Endothelial cell of umbilical vein (primary cell): Measurements from ENCODE around the gene FAM120A. TPM values are rescaled to one million over a fixed set of nuclear protein-coding genes. Genes with fewer than 3 reads are reported as not detected.

Experiments
- BruUV-seq: library from RNA; stranded (reverse); fragments of 400-500 nt; replicated peaks from 2 replicates; lab custom pipeline; 2021; lab: Mats Ljungman, UMichigan
- CTCF ChIA-PET: fragments of 300-600, 350-600 bp; sonication (Branson Sonifier 250); formaldehyde crosslinking; loops from one replicate; lab custom pipeline; 2021; ENCODE audit warnings: antibody characterized with exemption, inconsistent platforms; lab: Charles Lee
- POLR2A ChIA-PET: fragments of 300-600, 350-600 bp; sonication (Branson Sonifier 250); formaldehyde crosslinking; loops from one replicate; lab custom pipeline; 2021; ENCODE audit warnings: antibody characterized with exemption, inconsistent platforms; lab: Charles Lee
- DNase-seq: peaks from one replicate; pipeline ENCODE4 v3.0.0-alpha.2; 2011; ENCODE audit warnings: low read depth, low spot score
- FAIRE-seq: peaks from 2 replicates; lab custom pipeline; 2011; peaks lifted over from hg19 to GRCh38; lab: Jason Lieb, UNC
- H2AFZ ChIP-seq: 2 replicates; pipeline ENCODE4 v1.6.0; 2012; ENCODE audit warnings: low read depth, low read length, control low read depth, inconsistent platforms
- H3K27ac ChIP-seq: 2 replicates; pipeline ENCODE4 v1.5.1; 2011; ENCODE audit warnings: low read depth, mild to moderate bottlenecking, control low read depth, low read length, moderate library complexity; ENCODE audit not compliant: insufficient read depth
- H3K27me3 ChIP-seq, 2 experiments: 2 replicates each; pipeline versions ENCODE4 v1.6.0 to v1.6.1; 2011; ENCODE audit warnings: low read length in 2 of 2, mixed read lengths in 1 of 2; ENCODE audit not compliant: control insufficient read depth in 2 of 2, insufficient read depth in 2 of 2
- H3K36me3 ChIP-seq, 2 experiments: 2 replicates in 1 of 2; 3 replicates in 1 of 2; pipeline ENCODE4 v1.5.1; 2011; ENCODE audit warnings: low read length in 2 of 2, mild to moderate bottlenecking in 1 of 2, moderate library complexity in 1 of 2; ENCODE audit not compliant: control insufficient read depth in 2 of 2, insufficient read depth in 2 of 2; ENCODE audit errors: extremely low read depth in 1 of 2
- H3K4me1 ChIP-seq: 3 replicates; pipeline ENCODE4 v1.5.1; 2011; ENCODE audit warnings: mild to moderate bottlenecking, low read length; ENCODE audit not compliant: control insufficient read depth, insufficient read depth; ENCODE audit errors: extremely low read depth
- H3K4me2 ChIP-seq: 2 replicates; pipeline ENCODE4 v1.6.1; 2011; ENCODE audit warnings: low read length, control low read depth, mixed read lengths; ENCODE audit not compliant: insufficient read depth
- H3K4me3 ChIP-seq, 3 experiments: fragments of 200-600 bp in 1 of 3; sonication (generic), shearing (Covaris generic) in 1 of 3; replicated peaks in 1 of 3; 2 replicates each; pipeline ENCODE4 v1.5.1; 2011 to 2016; ENCODE audit warnings: control low read depth in 3 of 3, low read length in 3 of 3, mild to moderate bottlenecking in 2 of 3, inconsistent platforms in 1 of 3, low read depth in 1 of 3, moderate library complexity in 1 of 3; ENCODE audit not compliant: insufficient read depth in 1 of 3
- H3K79me2 ChIP-seq: 2 replicates; pipeline ENCODE4 v1.6.0; 2012; ENCODE audit warnings: low read length, inconsistent platforms; ENCODE audit not compliant: control insufficient read depth, insufficient read depth
- H3K9ac ChIP-seq: replicated peaks from 2 replicates; pipeline ENCODE3; 2011; ENCODE audit warnings: low read length, control low read depth; ENCODE audit not compliant: insufficient read depth; ENCODE audit errors: extremely low read depth
- H3K9me1 ChIP-seq: replicated peaks from 3 replicates; pipeline ENCODE4 v1.6.0; 2011; ENCODE audit warnings: mild to moderate bottlenecking, low read length; ENCODE audit not compliant: control insufficient read depth, insufficient read depth; ENCODE audit errors: extremely low read depth
- H3K9me3 ChIP-seq: replicated peaks from 2 replicates; pipeline ENCODE4 v1.5.1; 2012; ENCODE audit warnings: low read length, inconsistent platforms; ENCODE audit not compliant: control insufficient read depth, insufficient read depth
- H4K20me1 ChIP-seq: replicated peaks from 2 replicates; pipeline ENCODE3; 2011; ENCODE audit warnings: mild to moderate bottlenecking, low read length; ENCODE audit not compliant: control insufficient read depth, insufficient read depth; ENCODE audit errors: extremely low read depth
- EZH2 ChIP-seq: IDR thresholded peaks from 2 replicates; pipeline ENCODE4 v1.6.1; 2012; ENCODE audit warnings: borderline replicate concordance, low read depth, mild to moderate bottlenecking, moderate library complexity, low read length, inconsistent platforms; ENCODE audit not compliant: severe bottlenecking
- FOS ChIP-seq: IDR thresholded peaks from 2 replicates; pipeline ENCODE4 v1.6.1; 2011; ENCODE audit warnings: mild to moderate bottlenecking, low read length, moderate library complexity, borderline replicate concordance; ENCODE audit not compliant: insufficient read depth
- GATA2 ChIP-seq: IDR thresholded peaks from 2 replicates; pipeline ENCODE4 v1.7.0; 2011; ENCODE audit warnings: low read depth, mild to moderate bottlenecking, moderate library complexity, mixed read lengths, low read length; ENCODE audit not compliant: insufficient read length, insufficient read depth
- JUN ChIP-seq: IDR thresholded peaks from 2 replicates; pipeline ENCODE4 v1.6.1; 2011; ENCODE audit warnings: borderline replicate concordance, low read depth; ENCODE audit not compliant: insufficient read length, insufficient read depth
- MYC ChIP-seq: IDR thresholded peaks from one replicate; pipeline ENCODE4 v1.6.1; 2011; ENCODE audit warnings: mild to moderate bottlenecking, low read depth, low read length
- POLR2A ChIP-seq: IDR thresholded peaks from 2 replicates; pipeline ENCODE4 v1.6.1; 2012; ENCODE audit warnings: low read depth, mild to moderate bottlenecking, control low read depth, low read length
- POLR2AphosphoS5 ChIP-seq: IDR thresholded peaks from 2 replicates; pipeline ENCODE4 v1.6.1; 2012; ENCODE audit warnings: low read depth, mild to moderate bottlenecking, control low read depth, low read length, moderate library complexity; ENCODE audit not compliant: insufficient read depth
- dilution Hi-C: fragments of 300-500 bp; cut with MboI; formaldehyde crosslinking; loops from one replicate; pipeline ENCODE4 v1.15.0; 2019; ENCODE audit warnings: low sequenced_read_pairs; ENCODE audit not compliant: extremely low pct_ligation_motif_present
- intact Hi-C: fragments of 100-400 bp; cut with micrococcal nuclease; formaldehyde crosslinking; loops from one replicate; pipeline ENCODE4 v1.10.0; 2022
- polyA plus RNA-seq, 4 experiments: library from polyadenylated mRNA; depleted of rRNA in 3 of 4; stranded (reverse) in 3 of 4; unstranded in 1 of 4; fragments of >200 nt; gene quantifications; 2 replicates each; pipeline versions ENCODE4 v1.2.1 to v1.2.3, GENCODE V29; 2011 to 2012; ENCODE audit warnings: missing spikeins in 1 of 4
- total RNA-seq: library from RNA; stranded (reverse); gene quantifications from 2 replicates; pipeline ENCODE4 v1.2.3, GENCODE V29; 2021
- TF ChIP-seq, protein P1 (sequence below): IDR thresholded peaks from 2 replicates; pipeline ENCODE4 v1.6.1; 2011; ENCODE audit not compliant: insufficient read depth, insufficient read length
- TF ChIP-seq, protein P2 (sequence below), 2 donors: IDR thresholded peaks; 1 replicate in 1 of 2; 2 replicates in 1 of 2; pipeline ENCODE4 v1.5.1; 2011; ENCODE audit warnings: low read length in 2 of 2, mild to moderate bottlenecking in 2 of 2, moderate library complexity in 2 of 2, control low read depth in 1 of 2, inconsistent platforms in 1 of 2, low read depth in 1 of 2; ENCODE audit not compliant: insufficient read depth in 1 of 2; ENCODE audit errors: extremely low read depth in 1 of 2

The FAM120A gene
- total and polyA plus RNA-seq, 2 donors (not counting 3 experiments of a cell fraction or from before 2014, with no cell fraction given), result 66.8 to 126 TPM

DNA sequence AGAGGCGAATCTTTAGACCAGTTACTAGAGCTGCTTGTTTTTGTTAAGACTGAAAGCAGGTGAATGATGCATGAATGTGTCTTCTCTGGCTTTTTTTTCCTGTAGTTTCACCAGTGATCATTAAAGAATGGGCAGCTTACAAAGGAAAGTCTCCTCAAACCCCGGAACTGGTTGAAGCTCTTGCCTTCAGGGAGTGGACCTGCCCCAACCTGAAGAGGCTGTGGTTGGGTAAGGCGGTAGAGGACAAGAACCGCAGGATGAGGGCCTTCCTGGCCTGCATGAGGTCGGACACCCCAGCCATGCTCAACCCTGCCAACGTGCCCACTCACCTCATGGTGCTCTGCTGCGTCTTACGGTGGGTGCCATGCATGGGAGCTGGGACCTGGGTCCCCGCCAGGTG, 91.6 kb downstream of the FAM120A start:
- TF ChIP-seq MYC (no peak), EZH2 (no peak), FOS (no peak), POLR2AphosphoS5 (no peak), GATA2 (no peak), POLR2A (no peak), JUN (no peak)
- TF ChIP-seq, protein P1, sequence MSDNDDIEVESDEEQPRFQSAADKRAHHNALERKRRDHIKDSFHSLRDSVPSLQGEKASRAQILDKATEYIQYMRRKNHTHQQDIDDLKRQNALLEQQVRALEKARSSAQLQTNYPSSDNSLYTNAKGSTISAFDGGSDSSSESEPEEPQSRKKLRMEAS, result no peak
- TF ChIP-seq, protein P2, sequence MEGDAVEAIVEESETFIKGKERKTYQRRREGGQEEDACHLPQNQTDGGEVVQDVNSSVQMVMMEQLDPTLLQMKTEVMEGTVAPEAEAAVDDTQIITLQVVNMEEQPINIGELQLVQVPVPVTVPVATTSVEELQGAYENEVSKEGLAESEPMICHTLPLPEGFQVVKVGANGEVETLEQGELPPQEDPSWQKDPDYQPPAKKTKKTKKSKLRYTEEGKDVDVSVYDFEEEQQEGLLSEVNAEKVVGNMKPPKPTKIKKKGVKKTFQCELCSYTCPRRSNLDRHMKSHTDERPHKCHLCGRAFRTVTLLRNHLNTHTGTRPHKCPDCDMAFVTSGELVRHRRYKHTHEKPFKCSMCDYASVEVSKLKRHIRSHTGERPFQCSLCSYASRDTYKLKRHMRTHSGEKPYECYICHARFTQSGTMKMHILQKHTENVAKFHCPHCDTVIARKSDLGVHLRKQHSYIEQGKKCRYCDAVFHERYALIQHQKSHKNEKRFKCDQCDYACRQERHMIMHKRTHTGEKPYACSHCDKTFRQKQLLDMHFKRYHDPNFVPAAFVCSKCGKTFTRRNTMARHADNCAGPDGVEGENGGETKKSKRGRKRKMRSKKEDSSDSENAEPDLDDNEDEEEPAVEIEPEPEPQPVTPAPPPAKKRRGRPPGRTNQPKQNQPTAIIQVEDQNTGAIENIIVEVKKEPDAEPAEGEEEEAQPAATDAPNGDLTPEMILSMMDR (IDR thresholded peaks at IDR 0.05; ENCODE audit: extremely low read depth in 1 of 2, insufficient read depth in 1 of 2, low read depth in 1 of 2, low read length in 2 of 2), result no peak
- Histone ChIP-seq H3K9me3 (no peaks in the 10 kb centered on the region), H3K9me1 (no peaks in the 10 kb centered on the region), H3K9ac (no peak overlapping the region), H2AFZ (no peak overlapping the region), H3K4me1 (no peaks in the 10 kb centered on the region), H3K36me3 (peaks cover 11 to 27% of the 10 kb centered on the region in 2 experiments), H3K27ac (no peak overlapping the region), H3K4me3 (no peak overlapping the region), H3K79me2 (peaks cover 18% of the 10 kb centered on the region), H3K4me2 (no peak overlapping the region), H4K20me1 (no peaks in the 10 kb centered on the region), H3K27me3 (no peaks in the 10 kb centered on the region)
- intact Hi-C loops, result no loop called here
- no peak for FAIRE-seq
- dilution Hi-C loops, result no loop called here
- BruUV-seq, result no TSS peak
- ChIA-PET POLR2A (no interaction called here), CTCF (no interaction called here)
- no peak for DNase-seq
